Measurements from ENCODE around the gene GAS2.
"Not testable (repeated sequence)": the region's sequence is repeated elsewhere in the genome, so short reads cannot be mapped to it uniquely, and the experiment has no call there.

- not testable (repeated sequence) for TF ChIP-seq CTCF (conservative IDR thresholded peaks at IDR 0.05 in 1 of 2, IDR thresholded peaks at IDR 0.05 in 1 of 2; ENCODE audit: extremely low read depth in 1 of 2, insufficient read depth in 1 of 2, low read depth in 1 of 2, low read length in 2 of 2); EZH2 (IDR thresholded peaks at IDR 0.05; ENCODE audit: borderline replicate concordance, low read length)
Observed at GRCh38 chr11:22652346-22652745, 14.1 kb upstream of the GAS2 start.

Data from mammary epithelial cell (primary cell).